NB4 (cell line): ENCODE results near the gene BTG4.

ENCODE experiments used
- DNase-seq: peaks from one replicate; pipeline ENCODE4 v3.0.0; 2010; ENCODE audit warnings: low read depth
- H3K4me3 ChIP-seq: one replicate; pipeline ENCODE4 v1.5.1; 2011; ENCODE audit warnings: mild to moderate bottlenecking, low read depth, low read length, moderate library complexity
- MYC ChIP-seq: IDR thresholded peaks from 2 replicates; pipeline ENCODE4 v1.6.1; 2011; ENCODE audit warnings: low read depth, low read length
- POLR2A ChIP-seq: IDR thresholded peaks from 2 replicates; pipeline ENCODE4 v1.6.1; 2011; ENCODE audit warnings: mild to moderate bottlenecking; ENCODE audit not compliant: insufficient read length; ENCODE audit errors: extremely low read depth
- TF ChIP-seq, protein P1 (sequence below): IDR thresholded peaks from 2 replicates; pipeline ENCODE4 v1.6.1; 2011; ENCODE audit warnings: low read depth, low read length
- TF ChIP-seq, protein P2 (sequence below): IDR thresholded peaks from one replicate; pipeline ENCODE4 v1.5.1; 2012; ENCODE audit warnings: low read depth, low read length

Gene BTG4

DNA sequence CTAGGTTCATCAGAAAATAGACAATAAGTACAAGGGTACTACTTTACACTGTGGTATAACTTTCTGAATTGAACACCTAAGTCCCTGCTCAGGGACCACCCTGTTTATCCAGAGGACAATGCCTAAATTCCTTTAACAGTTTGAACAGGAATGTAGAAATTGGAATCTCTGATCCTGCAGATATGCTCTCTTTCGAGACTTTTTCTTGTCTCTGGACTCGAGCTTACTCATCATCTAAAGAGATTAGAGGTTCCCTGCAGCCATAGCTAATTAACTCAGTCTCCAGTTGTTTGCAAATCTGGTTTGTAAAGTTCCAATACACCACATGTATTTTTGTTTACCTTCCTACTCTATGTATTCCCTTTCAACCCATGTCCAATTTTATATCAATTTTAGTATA is 3.4 kb upstream of the BTG4 start:
- TF ChIP-seq POLR2A: no peak
- TF ChIP-seq, protein P1, sequence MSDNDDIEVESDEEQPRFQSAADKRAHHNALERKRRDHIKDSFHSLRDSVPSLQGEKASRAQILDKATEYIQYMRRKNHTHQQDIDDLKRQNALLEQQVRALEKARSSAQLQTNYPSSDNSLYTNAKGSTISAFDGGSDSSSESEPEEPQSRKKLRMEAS: no peak
- no peak for TF ChIP-seq MYC
- TF ChIP-seq, protein P2, sequence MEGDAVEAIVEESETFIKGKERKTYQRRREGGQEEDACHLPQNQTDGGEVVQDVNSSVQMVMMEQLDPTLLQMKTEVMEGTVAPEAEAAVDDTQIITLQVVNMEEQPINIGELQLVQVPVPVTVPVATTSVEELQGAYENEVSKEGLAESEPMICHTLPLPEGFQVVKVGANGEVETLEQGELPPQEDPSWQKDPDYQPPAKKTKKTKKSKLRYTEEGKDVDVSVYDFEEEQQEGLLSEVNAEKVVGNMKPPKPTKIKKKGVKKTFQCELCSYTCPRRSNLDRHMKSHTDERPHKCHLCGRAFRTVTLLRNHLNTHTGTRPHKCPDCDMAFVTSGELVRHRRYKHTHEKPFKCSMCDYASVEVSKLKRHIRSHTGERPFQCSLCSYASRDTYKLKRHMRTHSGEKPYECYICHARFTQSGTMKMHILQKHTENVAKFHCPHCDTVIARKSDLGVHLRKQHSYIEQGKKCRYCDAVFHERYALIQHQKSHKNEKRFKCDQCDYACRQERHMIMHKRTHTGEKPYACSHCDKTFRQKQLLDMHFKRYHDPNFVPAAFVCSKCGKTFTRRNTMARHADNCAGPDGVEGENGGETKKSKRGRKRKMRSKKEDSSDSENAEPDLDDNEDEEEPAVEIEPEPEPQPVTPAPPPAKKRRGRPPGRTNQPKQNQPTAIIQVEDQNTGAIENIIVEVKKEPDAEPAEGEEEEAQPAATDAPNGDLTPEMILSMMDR: no peak
- H3K4me3 ChIP-seq: no peak overlapping the region
- DNase-seq: no peak

DNA sequence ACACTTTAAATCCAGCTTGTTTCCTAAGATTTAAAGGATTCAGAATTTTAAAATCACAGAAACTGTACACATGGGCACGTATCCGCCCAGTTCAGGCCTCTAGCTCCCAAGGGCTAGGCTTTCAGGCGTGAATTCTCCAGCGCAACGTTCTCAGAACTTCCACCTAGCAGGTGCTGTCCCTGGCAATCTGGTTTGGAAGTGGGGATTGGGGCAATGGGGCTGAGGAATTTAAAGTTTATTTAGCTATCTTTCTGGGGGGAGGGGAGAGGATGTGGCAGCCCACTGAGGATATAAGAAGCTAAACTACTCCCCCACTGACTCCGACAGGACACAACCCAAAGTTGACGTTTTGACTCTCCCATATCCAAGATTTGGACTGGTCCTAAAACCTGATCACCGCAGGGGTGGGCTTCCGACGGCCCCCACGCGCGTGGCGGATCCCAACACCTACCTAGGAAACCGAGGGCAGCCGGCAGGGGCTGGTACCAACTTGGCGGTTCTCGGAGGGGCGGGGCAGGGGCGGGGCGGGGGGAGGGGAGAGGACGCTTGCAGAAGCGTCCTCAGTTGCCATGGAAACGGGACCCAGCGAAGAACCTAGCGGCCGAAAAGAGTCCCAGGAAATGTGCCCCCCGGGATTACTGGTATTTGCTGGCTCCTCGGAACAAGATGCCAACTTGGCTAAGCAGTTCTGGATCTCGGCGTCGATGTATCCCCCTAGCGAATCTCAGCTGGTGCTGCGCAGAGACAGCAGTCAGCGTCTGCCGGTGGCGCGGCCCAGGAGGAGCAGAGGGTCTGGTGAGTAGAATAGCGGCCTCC is 2.2 kb upstream of the BTG4 start, which contains the start of gene HOATZ:
Gene HOATZ (plus strand): TSS at position 563 of the 816 bp plus-strand sequence. CDS start 7 bp downstream, at position 570.
- no peak for DNase-seq
- no peak within 1 kb of the TSS for H3K4me3 ChIP-seq
- TF ChIP-seq, protein P1: no peak
- TF ChIP-seq MYC (no peak), POLR2A (no peak)
- TF ChIP-seq, protein P2: no peak

DNA sequence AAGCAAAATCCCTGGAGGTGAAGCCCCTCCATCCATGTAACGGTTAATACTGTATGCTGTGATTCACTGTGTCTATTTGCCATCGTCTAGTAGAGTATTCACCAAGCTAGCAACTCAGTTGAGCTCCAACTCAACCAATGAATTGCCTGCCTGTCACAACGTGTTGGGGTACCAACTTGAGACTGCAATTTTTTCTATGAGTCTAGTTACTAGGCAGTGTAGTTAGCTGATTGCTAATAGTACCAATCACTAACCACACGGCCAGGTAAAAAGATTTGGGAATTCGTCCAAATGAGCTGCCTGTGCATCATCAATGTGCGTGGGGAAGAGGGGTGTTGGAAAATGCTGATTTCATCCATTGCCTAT is 1.0 kb upstream of the BTG4 start:
- no peak for DNase-seq
- H3K4me3 ChIP-seq: no peak overlapping the region

DNA sequence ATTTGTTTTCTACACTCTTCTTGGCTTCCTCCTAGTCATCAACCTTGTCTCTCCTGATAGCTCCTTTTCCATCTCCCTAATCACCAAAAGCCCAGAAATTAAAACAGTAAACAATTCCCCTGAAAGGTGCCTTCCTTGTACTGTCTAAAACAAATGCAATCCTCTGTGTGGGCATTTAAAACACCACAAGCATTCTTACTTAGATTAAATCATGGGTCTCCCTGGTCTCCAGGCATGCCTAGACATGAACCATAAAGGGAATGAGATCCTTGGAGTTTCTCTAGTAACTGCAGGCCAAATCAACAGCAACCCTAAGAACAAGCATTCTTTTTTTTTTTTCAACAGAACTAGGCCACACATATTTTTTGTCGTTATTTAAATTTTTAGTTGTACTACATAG is 1.9 kb downstream of the BTG4 start:
- H3K4me3 ChIP-seq: no peak overlapping the region
- TF ChIP-seq, protein P1: no peak
- no peak for TF ChIP-seq POLR2A
- TF ChIP-seq, protein P2: no peak
- no peak for TF ChIP-seq MYC
- DNase-seq: no peak

More for the DNA sequence above, 1.0 kb upstream of the BTG4 start:
- TF ChIP-seq, protein P1: no peak
- TF ChIP-seq, protein P2: no peak
- TF ChIP-seq POLR2A (no peak), MYC (no peak)

DNA sequence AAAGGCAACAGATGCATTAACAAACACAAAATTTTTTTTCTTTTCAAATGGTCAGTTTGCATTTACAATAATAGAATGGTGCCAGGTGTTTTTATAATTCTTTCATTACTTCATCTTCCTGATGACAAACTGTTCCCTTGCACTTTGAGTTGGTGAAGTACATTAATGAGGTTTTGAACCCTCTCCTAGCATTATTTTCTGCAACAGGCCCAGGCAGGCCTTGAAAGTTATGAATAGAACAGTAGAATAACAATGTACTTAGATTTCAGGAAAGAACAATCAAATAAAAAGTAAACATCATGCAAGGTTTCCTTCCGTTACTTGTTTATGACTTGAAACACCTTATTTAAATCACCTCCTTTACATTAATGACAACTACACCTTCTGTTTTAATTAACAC is 9.6 kb downstream of the BTG4 start:
- DNase-seq: no peak
- TF ChIP-seq, protein P1: no peak
- H3K4me3 ChIP-seq: no peak overlapping the region

DNA sequence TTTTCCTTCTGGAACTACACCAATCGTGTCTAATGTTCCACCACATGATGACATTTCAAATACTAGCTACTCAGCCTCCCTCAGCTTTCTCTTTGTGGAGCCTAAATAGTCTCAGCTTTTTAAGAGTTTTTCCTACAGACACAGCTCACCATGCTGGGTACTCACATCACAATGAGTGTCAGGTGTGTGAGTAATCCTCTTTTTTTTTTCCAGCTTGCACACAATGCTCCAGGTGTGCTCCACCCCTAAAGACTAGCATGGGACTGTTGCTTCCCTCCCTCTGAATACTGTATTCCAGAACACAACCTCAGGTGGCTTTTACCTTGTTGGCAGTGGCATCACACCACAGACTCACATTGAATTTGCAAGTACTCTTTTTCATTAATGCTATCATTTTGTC is 11.7 kb downstream of the BTG4 start:
- no peak overlapping the region for H3K4me3 ChIP-seq
- TF ChIP-seq, protein P1: no peak
- TF ChIP-seq MYC (no peak), POLR2A (no peak)
- TF ChIP-seq, protein P2: no peak
- no peak for DNase-seq
